AG08395 (cell line): ENCODE results near the gene ADAMTS19.
"Not testable (repeated sequence)": the region's sequence is repeated elsewhere in the genome, so short reads cannot be mapped to it uniquely, and the experiment has no call there.

Experiments
- DNase-seq: peaks from one replicate; pipeline ENCODE4 v3.0.0; 2012; ENCODE audit warnings: mixed read lengths, low spot score

Gene ADAMTS19

GRCh38 chr5:129601576-129601975 is 141.5 kb downstream of the ADAMTS19 start:
- DNase-seq, result no peak

GRCh38 chr5:129608350-129608749 is 148.3 kb downstream of the ADAMTS19 start:
- DNase-seq, result no peak

GRCh38 chr5:129609710-129610109 is 149.6 kb downstream of the ADAMTS19 start:
- no peak for DNase-seq

GRCh38 chr5:129616517-129616916 is 156.4 kb downstream of the ADAMTS19 start:
- DNase-seq, result no peak

GRCh38 chr5:129617206-129617605 is 157.1 kb downstream of the ADAMTS19 start:
- DNase-seq, result no peak

- DNase-seq, result no peak
Observed at GRCh38 chr5:129619782-129620181, 159.7 kb downstream of the ADAMTS19 start.

GRCh38 chr5:129622531-129622930 is 162.4 kb downstream of the ADAMTS19 start:
- DNase-seq, result no peak

GRCh38 chr5:129629575-129629974 is 169.5 kb downstream of the ADAMTS19 start:
- no peak for DNase-seq

- no peak for DNase-seq
Observed at GRCh38 chr5:129630101-129630500, 170.0 kb downstream of the ADAMTS19 start.

- no peak for DNase-seq
Observed at GRCh38 chr5:129631961-129632360, 171.9 kb downstream of the ADAMTS19 start.

- DNase-seq, result not testable (repeated sequence)
Observed at GRCh38 chr5:129637501-129637900, 177.4 kb downstream of the ADAMTS19 start.

GRCh38 chr5:129639331-129639730 is 179.2 kb downstream of the ADAMTS19 start:
- no peak for DNase-seq

GRCh38 chr5:129652349-129653056 is 192.4 kb downstream of the ADAMTS19 start:
- no peak for DNase-seq

- no peak for DNase-seq
Observed at GRCh38 chr5:129653057-129653375, 192.9 kb downstream of the ADAMTS19 start.

- no peak for DNase-seq
Observed at GRCh38 chr5:129653442-129653841, 193.3 kb downstream of the ADAMTS19 start.

- DNase-seq, result no peak
Observed at GRCh38 chr5:129656952-129657351, 196.9 kb downstream of the ADAMTS19 start.

GRCh38 chr5:129658801-129659200 is 198.7 kb downstream of the ADAMTS19 start:
- DNase-seq, result no peak

- no peak for DNase-seq
Observed at GRCh38 chr5:129661366-129662035, 201.4 kb downstream of the ADAMTS19 start.

- DNase-seq, result no peak
Observed at GRCh38 chr5:129664336-129664937, 204.3 kb downstream of the ADAMTS19 start.

- DNase-seq, result no peak
Observed at GRCh38 chr5:129670957-129671500, 210.9 kb downstream of the ADAMTS19 start.

GRCh38 chr5:129672006-129672405 is 211.9 kb downstream of the ADAMTS19 start:
- DNase-seq, result no peak

- no peak for DNase-seq
Observed at GRCh38 chr5:129679671-129680070, 219.6 kb downstream of the ADAMTS19 start.

GRCh38 chr5:129687941-129688340 is 227.8 kb downstream of the ADAMTS19 start:
- no peak for DNase-seq
